ENCODE data around the gene TTC39A.

- TF ChIP-seq CTCF (IDR thresholded peaks at IDR 0.05) (no peak), POLR2A (IDR thresholded peaks at IDR 0.05) (no peak)
Measured at GRCh38 chr1:51355382-51355781, 25.0 kb upstream of the TTC39A start.

Data from uterus (tissue), 2 donors.